Activated CD4-positive, alpha-beta T cell treated with anti-CD3 and anti-CD28 coated beads, Interleukin-2, amount 10 ng/mL, durations not matched to agents 24 days and 14 days (primary cell): ENCODE data around the gene VSX1. TPM values are rescaled to one million over a fixed set of nuclear protein-coding genes. Genes with fewer than 3 reads are reported as not detected.
A peak's percentile ranks its signal among the peaks of the same experiment; 100 is the strongest.

ENCODE experiments used
- DNase-seq: peaks from one replicate; pipeline ENCODE4 v3.0.0; 2022
- H3K27ac Mint-ChIP-seq: one replicate; pipeline ENCODE4 v1.8.0; 2022; ENCODE audit warnings: mild to moderate bottlenecking, mixed read lengths
- H3K27me3 Mint-ChIP-seq: one replicate; pipeline ENCODE4 v1.8.0; 2022; ENCODE audit warnings: mixed read lengths
- H3K36me3 Mint-ChIP-seq: one replicate; pipeline ENCODE4 v1.8.0; 2022; ENCODE audit warnings: low read depth, mild to moderate bottlenecking, mixed read lengths
- H3K4me1 Mint-ChIP-seq: one replicate; pipeline ENCODE4 v1.8.0; 2021; ENCODE audit warnings: mixed read lengths
- H3K4me3 Mint-ChIP-seq: one replicate; pipeline ENCODE4 v1.8.0; 2022; ENCODE audit warnings: mild to moderate bottlenecking, moderate library complexity, mixed read lengths
- H3K9me3 Mint-ChIP-seq: one replicate; pipeline ENCODE4 v1.8.0; 2021; ENCODE audit warnings: mixed read lengths
- intact Hi-C: fragments of 100-400 bp; cut with micrococcal nuclease; formaldehyde crosslinking; loops from one replicate; pipeline ENCODE4 v1.15.1; 2023
- total RNA-seq: library from RNA; stranded (reverse); gene quantifications from 2 replicates; pipeline ENCODE4 v1.2.3, GENCODE V29; 2022

The VSX1 gene
- total RNA-seq, 1 donor from 2014 or later: not detected

DNA sequence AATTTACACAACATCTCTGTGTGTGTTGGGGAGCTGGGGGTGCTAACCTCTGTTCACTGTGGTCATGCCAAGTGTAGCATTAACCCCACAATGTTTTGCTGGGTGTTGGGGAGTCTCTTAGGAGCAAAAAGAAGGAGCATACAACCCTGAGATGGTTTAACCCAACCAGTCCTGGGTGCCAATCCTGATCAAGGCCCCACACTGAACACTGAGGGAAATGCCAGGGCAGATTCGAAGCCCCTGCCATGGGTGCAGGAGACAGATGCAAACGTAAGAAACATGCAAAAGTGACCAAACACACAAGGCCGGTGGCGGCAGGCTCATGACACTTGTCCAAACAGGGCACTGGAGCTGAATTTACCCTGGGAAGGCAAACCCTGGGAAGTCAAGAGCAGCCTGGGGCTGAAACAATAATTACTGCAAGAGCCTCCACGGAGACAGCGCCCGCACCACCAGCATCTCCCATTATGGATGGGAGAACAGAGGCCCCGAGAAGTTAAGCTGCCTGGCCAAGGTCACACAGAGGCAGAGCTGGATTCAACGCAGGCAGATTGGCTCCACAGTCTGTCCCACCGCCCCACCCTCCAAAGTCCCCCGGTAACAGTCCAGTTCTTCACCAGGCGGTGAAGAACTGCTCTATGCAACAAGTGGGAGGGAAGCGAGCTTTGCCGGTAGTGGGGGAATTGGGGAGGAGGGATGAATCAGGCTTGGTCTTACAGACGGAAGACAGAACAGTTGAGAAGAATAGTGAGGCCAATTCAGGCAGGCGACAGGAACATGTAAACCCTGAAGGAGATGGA, 32.5 kb downstream of the VSX1 start:
- Mint-ChIP-seq H3K27me3 (peaks cover 3% of the 10 kb centered on the region), H3K9me3 (no peaks in the 10 kb centered on the region), H3K4me1 (peaks cover 18% of the 10 kb centered on the region), H3K4me3 (no peak overlapping the region), H3K36me3 (peaks cover 5% of the 10 kb centered on the region), H3K27ac (no peak overlapping the region)
- DNase-seq: no peak
- intact Hi-C loops: no loop called here

DNA sequence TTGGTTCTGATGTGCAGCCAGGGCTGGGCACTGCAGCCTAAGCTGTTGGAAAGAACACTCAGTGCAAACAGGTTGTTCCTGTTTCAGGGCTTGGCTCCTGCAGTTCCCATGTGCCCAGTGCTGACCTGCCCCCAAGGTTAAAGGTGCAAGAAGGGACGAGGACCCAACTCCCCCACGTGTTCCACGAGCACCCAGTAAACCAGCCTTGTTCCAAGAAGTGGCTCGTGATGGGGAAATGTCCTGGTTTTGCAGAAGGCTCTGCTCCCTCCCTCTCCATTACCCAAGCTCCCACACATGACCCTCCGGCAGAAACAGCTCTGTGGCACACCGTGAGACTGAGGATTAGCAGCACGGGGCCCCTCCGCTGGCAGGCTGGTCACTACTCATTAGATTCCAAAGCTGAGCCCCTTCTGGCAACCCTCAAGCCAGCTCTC, 33.4 kb downstream of the VSX1 start:
- intact Hi-C loops: no loop called here
- Mint-ChIP-seq H3K36me3 (peaks cover 5% of the 10 kb centered on the region), H3K4me1 (peaks cover 9% of the 10 kb centered on the region), H3K4me3 (no peak overlapping the region), H3K27me3 (peaks cover 3% of the 10 kb centered on the region), H3K27ac (no peak overlapping the region), H3K9me3 (no peaks in the 10 kb centered on the region)
- DNase-seq: no peak

DNA sequence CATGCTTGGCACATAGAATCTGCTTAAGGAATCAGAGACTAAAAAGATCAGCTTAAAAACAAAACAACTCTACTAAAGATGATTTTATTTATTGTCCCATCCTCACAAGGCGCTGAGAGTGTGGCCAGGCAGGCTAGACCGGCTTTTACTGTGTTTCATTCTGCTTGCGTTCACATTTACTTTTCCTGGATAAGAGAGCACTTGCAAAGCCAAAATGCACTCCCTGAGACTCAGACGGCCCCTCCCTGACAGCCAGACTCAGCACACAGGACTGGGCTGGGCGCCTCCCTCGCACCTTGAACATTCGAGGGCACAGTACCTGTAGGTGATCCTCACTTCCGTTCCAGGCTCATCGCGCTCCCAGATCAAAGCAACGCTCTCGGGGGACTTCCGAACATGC, 34.2 kb downstream of the VSX1 start:
- H3K4me3 Mint-ChIP-seq: no peak overlapping the region
- no peak for DNase-seq
- H3K27me3 Mint-ChIP-seq: no peaks in the 10 kb centered on the region
- peaks cover 11% of the 10 kb centered on the region for H3K4me1 Mint-ChIP-seq
- H3K9me3 Mint-ChIP-seq: no peaks in the 10 kb centered on the region
- intact Hi-C loops: no loop called here
- no peak overlapping the region for H3K27ac Mint-ChIP-seq
- peaks cover 7% of the 10 kb centered on the region for H3K36me3 Mint-ChIP-seq

DNA sequence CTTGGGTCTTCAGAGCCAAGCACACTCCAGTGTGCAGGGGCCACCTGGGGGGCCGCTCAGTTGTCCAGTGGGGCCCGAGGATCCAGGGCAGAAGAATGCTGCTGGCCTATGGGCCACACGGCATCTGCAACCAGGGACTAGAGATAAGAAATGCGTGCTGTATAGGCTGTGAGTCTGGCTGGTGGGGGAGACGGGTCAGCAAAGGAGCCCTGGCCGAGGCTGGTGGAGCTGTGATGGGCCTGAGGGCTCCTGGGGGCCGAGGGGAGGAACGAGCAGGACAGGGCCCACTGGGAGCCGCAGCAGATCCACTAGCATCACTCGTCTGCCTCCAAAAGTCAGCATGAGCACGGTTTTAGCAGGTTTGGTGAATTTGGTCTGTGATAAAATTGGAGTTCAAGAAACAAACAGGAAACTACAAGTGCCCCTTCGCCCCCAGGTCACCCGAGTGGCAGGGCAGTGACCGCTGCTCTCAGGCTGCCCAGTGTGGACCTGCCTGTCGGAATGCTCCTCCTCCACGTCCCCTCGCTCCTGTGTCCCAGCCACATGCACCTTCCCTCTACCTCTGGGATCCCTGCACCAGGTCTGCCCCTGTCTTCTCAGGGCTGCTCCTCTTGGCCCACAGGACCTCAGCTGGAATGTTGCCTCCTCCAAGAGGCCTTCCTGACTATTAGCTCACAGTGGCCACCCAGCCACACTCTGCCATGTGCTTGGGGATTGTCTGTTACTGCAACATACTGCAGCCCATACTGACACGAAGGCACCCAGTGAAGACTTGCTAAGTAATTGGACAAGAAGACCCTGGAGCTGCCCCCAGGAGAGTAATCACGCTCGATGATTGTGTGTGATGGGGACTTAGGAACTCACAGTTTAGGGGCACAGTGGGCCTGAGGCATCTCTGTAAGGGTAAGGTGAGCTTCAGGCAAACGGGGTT, 34.9 kb downstream of the VSX1 start:
- Mint-ChIP-seq H3K27ac (no peak overlapping the region), H3K4me3 (no peak overlapping the region), H3K27me3 (no peaks in the 10 kb centered on the region), H3K36me3 (peaks cover 7% of the 10 kb centered on the region), H3K9me3 (no peaks in the 10 kb centered on the region), H3K4me1 (peaks cover 11% of the 10 kb centered on the region)
- no peak for DNase-seq
- intact Hi-C loops: no loop called here

DNA sequence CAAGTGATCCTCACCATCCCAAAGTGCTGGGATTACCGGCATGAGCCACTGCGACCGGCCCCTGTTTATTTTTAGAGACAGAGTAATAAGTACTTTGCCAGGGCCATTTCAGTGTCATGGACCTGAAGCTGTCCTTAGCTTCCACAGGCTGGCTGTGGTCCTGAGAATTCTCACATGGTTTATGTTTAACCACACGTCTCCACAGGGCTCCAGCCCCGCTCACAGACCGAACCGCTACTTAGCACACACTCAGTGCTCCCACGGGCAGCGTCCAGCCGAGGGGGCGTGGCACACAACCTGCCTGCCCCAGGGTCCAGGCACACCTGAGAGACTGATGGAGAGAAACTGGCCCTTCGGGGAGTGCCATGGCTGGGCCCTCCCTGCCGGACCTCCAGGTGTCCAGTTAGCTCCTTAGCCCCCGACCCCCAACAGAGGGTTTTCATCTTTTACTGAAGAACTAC, 35.7 kb downstream of the VSX1 start:
- no peak for DNase-seq

DNA sequence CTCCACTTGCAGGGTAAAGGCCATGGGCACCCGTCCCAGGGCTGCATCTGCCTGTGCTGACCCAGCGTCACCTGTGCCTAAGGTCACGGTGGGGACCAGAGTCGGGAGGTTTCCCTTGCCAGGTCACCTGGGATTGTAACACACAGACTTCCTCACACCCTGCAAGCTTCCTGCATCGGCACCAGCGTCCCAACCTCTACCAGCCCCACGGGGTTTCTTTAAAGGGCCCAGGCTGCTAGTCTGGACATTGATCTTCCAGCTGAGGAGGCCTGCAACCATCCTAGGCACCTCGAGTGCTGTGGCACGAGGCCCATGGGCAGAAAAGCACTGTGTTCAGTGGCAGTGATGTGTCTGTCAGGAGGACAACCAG, 36.6 kb downstream of the VSX1 start:
- H3K36me3 Mint-ChIP-seq: peaks cover 7% of the 10 kb centered on the region
- peaks cover 10% of the 10 kb centered on the region for H3K4me1 Mint-ChIP-seq
- H3K4me3 Mint-ChIP-seq: no peak overlapping the region
- DNase-seq: no peak
- H3K9me3 Mint-ChIP-seq: no peaks in the 10 kb centered on the region
- H3K27me3 Mint-ChIP-seq: no peaks in the 10 kb centered on the region
- intact Hi-C loops: no loop called here
- no peak overlapping the region for H3K27ac Mint-ChIP-seq

More for the DNA sequence above, 35.7 kb downstream of the VSX1 start:
- H3K4me1 Mint-ChIP-seq: peaks cover 10% of the 10 kb centered on the region
- no peak overlapping the region for H3K4me3 Mint-ChIP-seq
- H3K27me3 Mint-ChIP-seq: no peaks in the 10 kb centered on the region
- peaks cover 7% of the 10 kb centered on the region for H3K36me3 Mint-ChIP-seq
- H3K27ac Mint-ChIP-seq: no peak overlapping the region
- H3K9me3 Mint-ChIP-seq: no peaks in the 10 kb centered on the region
- intact Hi-C loops: no loop called here

DNA sequence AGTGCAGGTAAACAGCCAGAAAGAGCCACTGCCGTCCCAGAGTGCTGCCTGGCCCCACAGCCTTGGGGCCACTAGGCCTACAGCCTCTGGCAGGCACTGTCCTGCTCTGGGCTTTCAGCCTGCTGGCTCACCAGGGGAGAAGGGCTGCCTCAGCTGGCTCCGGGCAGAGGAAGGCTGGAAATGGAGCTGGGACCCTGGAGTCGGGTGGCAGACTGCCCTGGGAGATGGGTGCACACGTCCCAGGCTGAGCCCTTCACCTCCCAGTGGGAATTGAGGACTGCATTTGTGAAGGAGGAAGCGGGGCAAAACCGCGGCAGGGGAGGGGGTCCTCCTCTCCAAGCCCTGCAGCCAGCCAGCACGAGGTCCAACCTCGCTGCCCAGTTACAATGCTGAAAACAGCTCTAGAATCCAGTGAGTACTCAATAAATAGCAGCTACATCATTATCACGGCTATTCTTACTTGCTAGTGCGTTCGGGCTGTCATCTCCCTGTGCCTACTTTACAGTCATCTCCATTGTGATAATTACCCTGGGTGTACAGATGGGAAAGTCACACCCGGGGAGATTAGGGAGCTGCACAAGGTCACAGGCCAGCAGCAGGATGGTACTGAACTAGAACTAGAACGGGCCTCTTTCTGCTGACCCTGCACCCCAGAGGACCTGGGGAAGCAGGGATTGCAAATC, 37.1 kb downstream of the VSX1 start:
- Mint-ChIP-seq H3K36me3 (peaks cover 7% of the 10 kb centered on the region), H3K4me1 (peaks cover 10% of the 10 kb centered on the region), H3K4me3 (no peak overlapping the region), H3K27ac (no peak overlapping the region), H3K27me3 (no peaks in the 10 kb centered on the region), H3K9me3 (no peaks in the 10 kb centered on the region)
- intact Hi-C loops: no loop called here
- no peak for DNase-seq

DNA sequence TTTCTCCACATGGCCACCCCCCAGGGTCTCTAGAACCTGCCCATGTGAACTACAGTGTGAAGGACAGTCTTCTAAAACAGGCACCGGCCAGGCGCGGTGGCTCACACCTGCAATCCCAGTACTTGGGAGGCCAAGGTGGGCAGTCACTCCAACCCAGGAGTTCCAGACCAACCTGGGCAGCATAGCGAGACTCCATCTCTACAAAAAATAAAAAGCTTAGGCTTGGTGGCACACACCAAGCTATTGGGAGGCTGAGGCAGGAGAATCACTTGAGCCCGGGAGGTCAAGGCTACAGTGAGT, 37.7 kb downstream of the VSX1 start:
- Mint-ChIP-seq H3K4me3 (no peak overlapping the region), H3K4me1 (peaks cover 8% of the 10 kb centered on the region), H3K9me3 (no peaks in the 10 kb centered on the region), H3K36me3 (peaks cover 7% of the 10 kb centered on the region), H3K27ac (no peak overlapping the region), H3K27me3 (no peaks in the 10 kb centered on the region)
- no peak for DNase-seq
- intact Hi-C loops: no loop called here

DNA sequence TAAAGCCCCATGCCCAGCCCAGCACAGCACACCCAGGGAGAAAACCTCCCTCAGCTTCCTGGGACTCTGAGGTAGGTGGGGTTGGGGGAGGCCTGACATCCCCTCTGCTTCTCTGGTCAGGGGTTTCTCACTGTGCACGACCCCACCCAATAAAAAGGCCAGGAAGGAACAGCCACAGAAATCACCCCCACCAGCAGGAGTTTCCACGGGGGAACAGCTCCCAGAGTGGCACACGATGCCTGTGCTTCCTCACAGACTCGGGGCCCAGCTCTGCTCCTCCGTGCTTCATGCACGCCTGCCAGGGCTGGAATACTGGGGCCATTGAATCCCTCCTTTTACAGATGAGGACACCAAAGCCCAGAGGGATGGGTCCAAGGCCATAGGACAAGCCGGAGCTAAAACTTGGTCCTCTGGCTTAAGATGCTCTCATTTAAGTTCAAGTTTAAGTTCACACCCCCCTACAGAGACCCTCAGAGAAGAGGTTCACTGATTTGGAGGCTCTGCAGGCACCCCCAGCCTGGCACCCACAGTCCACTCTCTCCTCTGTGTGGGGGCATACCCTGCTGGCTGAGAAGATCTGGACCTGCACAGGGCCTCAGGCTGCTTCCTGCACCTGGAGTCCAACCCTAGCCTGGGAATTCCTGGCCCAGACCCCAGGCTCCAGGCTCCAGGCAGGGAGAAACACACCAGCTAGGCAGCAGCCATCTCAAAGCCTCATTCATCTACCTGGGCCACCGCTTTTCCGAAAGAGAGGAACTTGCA, 38.3 kb downstream of the VSX1 start:
- peaks cover 11% of the 10 kb centered on the region for H3K4me1 Mint-ChIP-seq
- H3K36me3 Mint-ChIP-seq: peaks cover 7% of the 10 kb centered on the region
- H3K27ac Mint-ChIP-seq: peak overlapping the region; percentile 86
- no peak overlapping the region for H3K4me3 Mint-ChIP-seq
- H3K27me3 Mint-ChIP-seq: no peaks in the 10 kb centered on the region
- intact Hi-C loops: no loop called here
- H3K9me3 Mint-ChIP-seq: no peaks in the 10 kb centered on the region
- DNase-seq: no peak

DNA sequence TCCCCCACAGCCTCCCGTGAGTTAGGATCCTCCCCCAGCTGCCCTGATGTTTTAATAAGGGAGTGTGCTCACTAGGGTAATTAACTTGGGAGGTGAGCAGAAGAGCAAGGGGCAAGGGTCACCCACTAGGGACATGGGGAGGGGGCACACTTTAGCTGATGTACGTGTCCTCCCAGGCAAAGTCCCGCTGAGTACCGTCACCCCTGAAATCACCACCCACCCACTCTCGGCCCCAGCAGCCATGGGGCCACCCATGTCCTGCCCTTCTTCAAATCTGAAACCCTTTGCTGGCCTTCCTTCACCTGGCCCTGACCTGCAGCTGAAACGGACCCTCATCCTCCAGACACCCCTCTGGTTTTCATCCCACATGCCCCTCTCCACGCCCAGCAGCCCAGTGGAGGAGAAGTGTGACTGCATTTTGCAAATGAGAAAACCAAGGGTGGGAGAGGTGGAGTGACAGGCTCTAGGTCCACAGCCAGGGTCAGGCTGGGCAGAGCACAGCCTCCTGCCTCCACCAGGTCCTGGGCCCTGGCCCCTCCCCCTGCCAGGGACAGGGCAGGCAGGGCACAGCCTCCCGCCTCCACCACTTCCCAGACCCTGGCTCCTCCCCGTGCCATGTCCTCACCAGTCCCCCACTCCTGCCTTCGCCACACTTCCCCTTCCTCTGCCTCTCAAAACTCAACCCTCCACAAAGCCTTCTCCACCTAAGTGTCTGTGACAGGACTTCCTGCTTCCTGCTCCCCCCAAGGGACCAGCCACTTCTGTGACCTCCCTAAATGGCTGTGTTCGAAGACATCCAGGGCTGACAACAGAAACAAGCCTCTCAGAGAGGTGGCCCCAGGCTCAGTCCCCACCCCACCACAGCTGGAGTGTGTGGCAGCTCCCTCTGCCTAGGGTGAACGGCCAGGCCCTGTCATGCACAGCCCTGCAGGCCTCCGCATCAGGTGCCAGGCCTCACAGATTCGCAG, 39.1 kb downstream of the VSX1 start:
- H3K9me3 Mint-ChIP-seq: no peaks in the 10 kb centered on the region
- H3K27ac Mint-ChIP-seq: peak overlapping the region; percentile 86
- H3K4me1 Mint-ChIP-seq: peaks cover 12% of the 10 kb centered on the region
- intact Hi-C loops: no loop called here
- peak overlapping the region; percentile 36 for H3K4me3 Mint-ChIP-seq
- H3K27me3 Mint-ChIP-seq: no peaks in the 10 kb centered on the region
- H3K36me3 Mint-ChIP-seq: peaks cover 7% of the 10 kb centered on the region
- peak; percentile 79 for DNase-seq

DNA sequence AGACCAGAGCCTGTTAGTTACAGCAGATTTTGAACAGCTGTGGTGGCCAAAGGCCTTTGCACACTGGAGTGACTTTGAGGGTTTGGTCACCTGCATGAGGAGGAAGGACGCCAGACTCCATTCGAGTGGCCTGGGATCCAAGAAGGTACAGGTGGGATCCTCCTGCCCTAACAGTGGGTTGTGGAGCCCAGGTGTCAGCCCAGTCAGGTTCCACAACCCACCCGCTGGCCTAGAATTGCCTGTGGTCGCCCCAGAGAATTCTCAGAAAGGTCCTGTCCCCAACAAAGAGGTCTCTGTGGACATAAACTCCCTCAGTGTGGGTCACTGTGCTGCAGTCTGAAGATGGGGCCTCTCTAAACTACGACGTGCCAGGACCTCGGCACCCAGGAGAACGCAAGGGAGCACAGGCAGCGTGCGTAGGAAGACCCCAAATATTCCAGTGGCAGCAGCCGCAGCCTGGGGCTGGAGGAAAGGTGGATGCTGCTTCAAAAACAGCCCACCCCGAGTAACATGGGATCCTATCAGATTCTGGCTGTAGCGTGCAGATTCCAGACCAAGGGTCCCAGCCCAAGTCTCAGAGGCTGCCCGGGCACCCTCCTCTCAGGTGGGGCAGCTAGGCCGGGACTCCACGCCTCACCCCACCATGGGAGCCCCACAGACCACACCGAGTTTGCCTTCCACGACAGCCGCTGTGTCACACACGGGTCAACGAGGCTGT, 40.0 kb downstream of the VSX1 start:
- no peak overlapping the region for H3K4me3 Mint-ChIP-seq
- peaks cover 18% of the 10 kb centered on the region for H3K4me1 Mint-ChIP-seq
- DNase-seq: no peak
- no peaks in the 10 kb centered on the region for H3K9me3 Mint-ChIP-seq
- H3K27me3 Mint-ChIP-seq: no peaks in the 10 kb centered on the region
- peaks cover 3% of the 10 kb centered on the region for H3K36me3 Mint-ChIP-seq
- H3K27ac Mint-ChIP-seq: no peak overlapping the region
- intact Hi-C loops: no loop called here

DNA sequence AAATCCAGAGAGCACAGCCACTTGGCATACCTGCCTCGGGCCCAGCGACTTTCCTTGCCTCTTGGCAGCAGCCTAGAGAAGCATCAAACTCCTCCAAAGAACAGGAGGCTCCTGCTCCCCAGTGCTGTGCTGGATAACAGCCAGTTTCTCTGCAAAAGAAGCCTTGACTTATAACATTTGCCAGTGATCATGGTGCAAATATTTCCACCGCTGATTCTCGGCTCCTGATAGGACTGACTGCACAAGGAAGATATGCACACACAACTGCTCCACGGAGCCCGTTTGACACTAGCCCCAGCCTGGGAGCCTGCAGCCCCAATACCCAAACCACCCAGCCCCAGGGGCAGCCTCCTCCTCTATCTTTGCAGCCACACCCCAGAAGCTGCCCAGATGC, 41.5 kb downstream of the VSX1 start:
- Mint-ChIP-seq H3K36me3 (peaks cover 5% of the 10 kb centered on the region), H3K27ac (no peak overlapping the region), H3K27me3 (no peaks in the 10 kb centered on the region), H3K4me3 (no peak overlapping the region), H3K4me1 (peaks cover 31% of the 10 kb centered on the region), H3K9me3 (no peaks in the 10 kb centered on the region)
- intact Hi-C loops: no loop called here
- no peak for DNase-seq
